ENCODE data around the gene ITGA1. TPM values are rescaled to one million over a fixed set of nuclear protein-coding genes. Genes with fewer than 3 reads are reported as not detected.
A peak's percentile ranks its signal among the peaks of the same experiment; 100 is the strongest.

Gene ITGA1
- polyA plus RNA-seq, 1 donor (not counting 4 experiments of a cell fraction or from before 2014, with no cell fraction given), result 1.4 TPM

DNA sequence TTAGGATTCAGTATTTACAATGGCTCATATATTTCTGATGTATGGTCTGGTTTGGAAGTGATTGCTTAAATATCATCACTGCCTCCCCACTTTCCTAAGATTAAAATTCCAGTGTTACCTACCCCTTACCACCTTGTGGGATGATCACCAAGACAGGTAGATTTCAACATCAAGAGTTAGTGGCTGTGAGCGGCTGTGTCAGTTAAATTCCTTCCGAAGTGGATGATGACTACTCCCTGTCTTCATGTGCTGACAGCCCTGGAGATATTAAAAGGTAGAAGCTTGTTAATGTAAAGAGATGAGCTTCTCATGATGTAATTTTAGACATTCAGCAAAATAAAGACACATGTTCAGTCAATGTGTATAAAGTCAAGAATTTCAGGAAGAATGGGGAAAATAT lies 205.7 kb downstream of the ITGA1 start:
- peak overlapping the region; percentile 88 for H3K4me2 ChIP-seq (ENCODE audit: control insufficient read depth, extremely low read depth, insufficient read depth, low read depth, low read length)
- no peak overlapping the region for H2AFZ ChIP-seq (ENCODE audit: control insufficient read depth, low read length)
- H3K9me3 ChIP-seq (ENCODE audit: control insufficient read depth, low read depth, low read length), result no peaks in the 10 kb centered on the region
- H3K27ac ChIP-seq (ENCODE audit: control insufficient read depth, insufficient read depth, low read length), result peak overlapping the region; percentile 27
- FAIRE-seq (no peak), DNase-seq (ENCODE audit: low read depth, low spot score) (no peak)
- peaks cover 7% of the 10 kb centered on the region for H4K20me1 ChIP-seq (ENCODE audit: control insufficient read depth, extremely low read depth, insufficient read depth, low read length)
- H3K79me2 ChIP-seq (ENCODE audit: control insufficient read depth, insufficient read depth, low read length), result peaks cover 92% of the 10 kb centered on the region
- peak overlapping the region; percentile 8 to 99 (median 75) for H3K4me3 ChIP-seq (ENCODE audit: control insufficient read depth in 2 of 3, extremely low read depth in 1 of 3, insufficient read depth in 2 of 3, low read depth in 1 of 3, low read length in 3 of 3)
- H3K36me3 ChIP-seq (ENCODE audit: control insufficient read depth in 2 of 2, extremely low read depth in 1 of 2, insufficient read depth in 2 of 2, low read length in 2 of 2), result peaks cover 8 to 51% of the 10 kb centered on the region in 2 experiments
- dilution Hi-C loops (cut with MboI; ENCODE audit: extremely low pct_ligation_motif_present, low sequenced_read_pairs), result no loop called here
- TF ChIP-seq EZH2 (IDR thresholded peaks at IDR 0.05; ENCODE audit: low read length) (no peak), CTCF (optimal IDR thresholded peaks at IDR 0.05 in 1 of 3, IDR thresholded peaks at IDR 0.05 in 1 of 3, conservative IDR thresholded peaks at IDR 0.05 in 1 of 3; ENCODE audit: extremely low read depth in 1 of 3, insufficient read depth in 2 of 3, low read length in 3 of 3) (no peak)
- H3K4me1 ChIP-seq (ENCODE audit: control insufficient read depth, extremely low read depth, insufficient read depth, low read length), result peaks cover 66% of the 10 kb centered on the region
- H3K9ac ChIP-seq (ENCODE audit: control insufficient read depth, extremely low read depth, insufficient read depth, low read length), result no peak overlapping the region
- no peaks in the 10 kb centered on the region for H3K27me3 ChIP-seq (ENCODE audit: control insufficient read depth, extremely low read depth, insufficient read depth, low read length)
- peaks cover 3% of the 10 kb centered on the region for H3K9me1 ChIP-seq (ENCODE audit: control insufficient read depth, extremely low read depth, insufficient read depth, low read length)

GRCh38 chr5:52994266-52994665 lies 206.6 kb downstream of the ITGA1 start:
- H3K9me1 ChIP-seq (ENCODE audit: control insufficient read depth, extremely low read depth, insufficient read depth, low read length), result peaks cover 3% of the 10 kb centered on the region
- no peak overlapping the region for H2AFZ ChIP-seq (ENCODE audit: control insufficient read depth, low read length)
- dilution Hi-C loops (cut with MboI; ENCODE audit: extremely low pct_ligation_motif_present, low sequenced_read_pairs), result no loop called here
- H3K4me2 ChIP-seq (ENCODE audit: control insufficient read depth, extremely low read depth, insufficient read depth, low read depth, low read length), result peak overlapping the region; percentile 88
- H3K27ac ChIP-seq (ENCODE audit: control insufficient read depth, insufficient read depth, low read length), result no peak overlapping the region
- FAIRE-seq, result no peak
- no peak for DNase-seq (ENCODE audit: low read depth, low spot score)
- H3K4me3 ChIP-seq (ENCODE audit: control insufficient read depth in 2 of 3, extremely low read depth in 1 of 3, insufficient read depth in 2 of 3, low read depth in 1 of 3, low read length in 3 of 3), result peak overlapping the region in 1 of 3 experiments; percentile 99
- peaks cover 64% of the 10 kb centered on the region for H3K4me1 ChIP-seq (ENCODE audit: control insufficient read depth, extremely low read depth, insufficient read depth, low read length)
- no peaks in the 10 kb centered on the region for H3K9me3 ChIP-seq (ENCODE audit: control insufficient read depth, low read depth, low read length)
- H4K20me1 ChIP-seq (ENCODE audit: control insufficient read depth, extremely low read depth, insufficient read depth, low read length), result peaks cover 10% of the 10 kb centered on the region
- no peak for TF ChIP-seq CTCF (optimal IDR thresholded peaks at IDR 0.05 in 1 of 3, IDR thresholded peaks at IDR 0.05 in 1 of 3, conservative IDR thresholded peaks at IDR 0.05 in 1 of 3; ENCODE audit: extremely low read depth in 1 of 3, insufficient read depth in 2 of 3, low read length in 3 of 3)
- TF ChIP-seq EZH2 (IDR thresholded peaks at IDR 0.05; ENCODE audit: low read length), result no peak
- no peak overlapping the region for H3K9ac ChIP-seq (ENCODE audit: control insufficient read depth, extremely low read depth, insufficient read depth, low read length)
- peaks cover 11 to 54% of the 10 kb centered on the region in 2 experiments for H3K36me3 ChIP-seq (ENCODE audit: control insufficient read depth in 2 of 2, extremely low read depth in 1 of 2, insufficient read depth in 2 of 2, low read length in 2 of 2)
- no peaks in the 10 kb centered on the region for H3K27me3 ChIP-seq (ENCODE audit: control insufficient read depth, extremely low read depth, insufficient read depth, low read length)
- H3K79me2 ChIP-seq (ENCODE audit: control insufficient read depth, insufficient read depth, low read length), result peaks cover 100% of the 10 kb centered on the region
